ENCODE measurements around the gene ADAMTS12.

Gene ADAMTS12

DNA sequence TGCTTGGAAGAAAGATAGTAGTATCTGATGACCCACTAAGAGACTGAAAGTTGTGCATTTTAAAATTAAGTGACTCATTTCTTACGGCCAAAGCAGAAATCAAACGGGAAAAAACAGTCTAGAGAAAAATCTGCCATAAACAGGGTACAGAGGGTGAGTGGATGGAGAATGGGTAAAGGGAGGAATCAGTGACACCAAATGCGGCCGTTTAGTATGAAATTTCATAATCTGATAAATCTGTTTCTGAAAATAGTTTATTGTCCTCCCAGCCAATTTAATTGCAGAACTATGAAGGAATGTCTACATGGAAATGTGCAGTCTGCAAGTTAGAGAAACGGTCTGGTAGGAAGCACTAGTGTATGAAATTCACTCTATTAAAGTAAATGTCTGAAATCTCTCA lies 39.5 kb downstream of the ADAMTS12 start:
- no CpG with 5 or more reads among the region's 5 CpGs for WGBS, 2 donors (ENCODE audit: extremely low coverage in 2 of 2, insufficient read length in 2 of 2, insufficient replicate concordance in 1 of 2)
- H2BK12ac ChIP-seq (ENCODE audit: low read length) = no peak overlapping the region
- H3K36me3 ChIP-seq (replicated peaks in 1 of 2; ENCODE audit: control insufficient read depth in 2 of 2, insufficient read depth in 2 of 2, low read length in 2 of 2) = no peaks in the 10 kb centered on the region
- no peak for DNase-seq (ENCODE audit: low spot score)
- H3K79me1 ChIP-seq (ENCODE audit: low read depth, low read length) = no peaks in the 10 kb centered on the region
- no peak overlapping the region for H2BK5ac ChIP-seq (ENCODE audit: low read length)
- H2AK5ac ChIP-seq (ENCODE audit: low read depth, low read length) = no peak overlapping the region
- no peak overlapping the region for H3K4me3 ChIP-seq (ENCODE audit: low read length in 2 of 2)
- H4K8ac ChIP-seq (ENCODE audit: low read depth, low read length) = no peak overlapping the region
- H3K4ac ChIP-seq (ENCODE audit: low read length) = no peak overlapping the region
- no peak overlapping the region for H3K4me2 ChIP-seq (ENCODE audit: insufficient read depth, low read length, poor library complexity, severe bottlenecking)
- peaks cover 31 to 32% of the 10 kb centered on the region in 2 donors for H3K4me1 ChIP-seq (ENCODE audit: control insufficient read depth in 2 of 2, insufficient read depth in 1 of 2, low read depth in 1 of 2, low read length in 2 of 2)
- no peak overlapping the region for H3K23ac ChIP-seq (ENCODE audit: low read depth, low read length, poor library complexity)
- no peak overlapping the region for H2AFZ ChIP-seq (ENCODE audit: low read length)
- no peak overlapping the region for H3K9ac ChIP-seq (ENCODE audit: low read depth, low read length, poor library complexity)
- no peaks in the 10 kb centered on the region for H3K9me3 ChIP-seq (replicated peaks in 1 of 2; ENCODE audit: control insufficient read depth in 2 of 2, insufficient read depth in 1 of 2, low read depth in 1 of 2, low read length in 2 of 2)
- H3K27ac ChIP-seq (replicated peaks; ENCODE audit: low read length) = no peak overlapping the region
- no peak overlapping the region for H2BK120ac ChIP-seq (ENCODE audit: low read depth, low read length)
- H3K18ac ChIP-seq (ENCODE audit: low read length) = no peak overlapping the region
- H2BK15ac ChIP-seq (ENCODE audit: low read length) = no peak overlapping the region
- no peak overlapping the region for H3K14ac ChIP-seq (ENCODE audit: low read length)
- no peaks in the 10 kb centered on the region for H3K27me3 ChIP-seq (ENCODE audit: control insufficient read depth in 3 of 3, insufficient read depth in 3 of 3, low read depth in 1 of 3, low read length in 3 of 3)
- no peak overlapping the region for H4K91ac ChIP-seq (ENCODE audit: low read depth, low read length, poor library complexity)

DNA sequence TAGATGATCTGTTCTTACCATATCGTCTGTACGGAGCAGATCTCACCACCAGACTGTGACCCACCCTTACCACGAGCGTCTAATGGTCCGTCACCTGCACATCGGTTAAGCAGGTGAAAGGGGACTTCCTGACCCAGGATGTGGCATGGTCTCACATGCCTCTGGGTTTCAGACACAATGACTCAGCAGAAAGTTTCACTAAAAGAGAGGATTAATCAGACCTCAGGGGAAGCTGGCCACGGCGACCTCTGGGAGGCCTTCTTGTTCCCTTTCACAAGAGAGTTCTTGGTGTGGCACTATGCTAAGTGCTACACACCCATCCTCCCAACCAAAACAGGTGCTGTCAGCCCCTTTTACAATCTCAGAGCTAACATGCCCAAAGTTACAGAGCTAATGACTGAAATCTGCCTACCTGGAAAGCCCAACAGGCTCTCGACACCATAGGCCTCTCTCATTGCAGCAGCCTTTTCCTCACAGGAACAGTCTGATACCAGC lies 41.6 kb downstream of the ADAMTS12 start:
- Histone ChIP-seq H2BK5ac (ENCODE audit: low read length) (no peak overlapping the region), H3K23ac (ENCODE audit: low read depth, low read length, poor library complexity) (no peak overlapping the region), H4K91ac (ENCODE audit: low read depth, low read length, poor library complexity) (no peak overlapping the region), H2BK15ac (ENCODE audit: low read length) (no peak overlapping the region), H3K4ac (ENCODE audit: low read length) (no peak overlapping the region), H3K14ac (ENCODE audit: low read length) (no peak overlapping the region), H4K8ac (ENCODE audit: low read depth, low read length) (no peak overlapping the region), H3K4me1 (ENCODE audit: control insufficient read depth in 2 of 2, insufficient read depth in 1 of 2, low read depth in 1 of 2, low read length in 2 of 2) (peaks cover 25% of the 10 kb centered on the region in 2 donors), H3K27ac (replicated peaks; ENCODE audit: low read length) (peak overlapping the region; percentile 41), H3K27me3 (ENCODE audit: control insufficient read depth in 3 of 3, insufficient read depth in 3 of 3, low read depth in 1 of 3, low read length in 3 of 3) (no peaks in the 10 kb centered on the region), H2AFZ (ENCODE audit: low read length) (no peak overlapping the region), H2AK5ac (ENCODE audit: low read depth, low read length) (no peak overlapping the region), H3K18ac (ENCODE audit: low read length) (peak overlapping the region; percentile 49), H3K79me1 (ENCODE audit: low read depth, low read length) (no peaks in the 10 kb centered on the region), H2BK12ac (ENCODE audit: low read length) (no peak overlapping the region), H2BK120ac (ENCODE audit: low read depth, low read length) (no peak overlapping the region), H3K9me3 (replicated peaks in 1 of 2; ENCODE audit: control insufficient read depth in 2 of 2, insufficient read depth in 1 of 2, low read depth in 1 of 2, low read length in 2 of 2) (peaks cover 0 to 2% of the 10 kb centered on the region in 2 donors), H3K36me3 (replicated peaks in 1 of 2; ENCODE audit: control insufficient read depth in 2 of 2, insufficient read depth in 2 of 2, low read length in 2 of 2) (peaks cover 0 to 16% of the 10 kb centered on the region in 2 donors), H3K4me3 (ENCODE audit: low read length in 2 of 2) (no peak overlapping the region), H3K4me2 (ENCODE audit: insufficient read depth, low read length, poor library complexity, severe bottlenecking) (no peak overlapping the region), H3K9ac (ENCODE audit: low read depth, low read length, poor library complexity) (no peak overlapping the region)
- no CpG with 5 or more reads among the region's 9 CpGs for WGBS, 2 donors (ENCODE audit: extremely low coverage in 2 of 2, insufficient read length in 2 of 2, insufficient replicate concordance in 1 of 2)
- no peak for DNase-seq (ENCODE audit: low spot score)

DNA sequence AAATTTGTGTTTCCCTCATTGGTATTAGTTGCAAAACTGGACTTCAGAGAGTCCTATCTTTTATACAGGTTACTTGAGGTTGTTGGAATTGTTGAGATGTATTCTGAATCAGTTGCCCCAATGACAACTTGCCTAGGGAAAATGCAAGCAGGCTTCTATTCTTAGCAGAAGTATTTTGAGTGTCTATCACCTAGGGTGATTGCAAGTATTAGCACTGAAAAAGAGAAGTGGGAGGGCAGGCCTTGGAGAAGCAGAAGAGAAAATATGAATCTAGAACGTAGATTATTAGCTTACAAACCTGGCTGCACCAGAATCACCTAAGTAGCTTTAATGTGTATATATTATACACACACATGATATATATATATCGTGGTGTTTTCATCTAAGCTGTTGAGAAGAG lies 43.2 kb downstream of the ADAMTS12 start:
- no peak overlapping the region for H3K9ac ChIP-seq (ENCODE audit: low read depth, low read length, poor library complexity)
- no peak overlapping the region for H3K18ac ChIP-seq (ENCODE audit: low read length)
- no CpG with 5 or more reads among the region's 2 CpGs for WGBS, 2 donors (ENCODE audit: extremely low coverage in 2 of 2, insufficient read length in 2 of 2, insufficient replicate concordance in 1 of 2)
- H3K4me2 ChIP-seq (ENCODE audit: insufficient read depth, low read length, poor library complexity, severe bottlenecking) = no peak overlapping the region
- H2BK15ac ChIP-seq (ENCODE audit: low read length) = no peak overlapping the region
- H3K36me3 ChIP-seq (replicated peaks in 1 of 2; ENCODE audit: control insufficient read depth in 2 of 2, insufficient read depth in 2 of 2, low read length in 2 of 2) = peaks cover 0 to 18% of the 10 kb centered on the region in 2 donors
- no peaks in the 10 kb centered on the region for H3K27me3 ChIP-seq (ENCODE audit: control insufficient read depth in 3 of 3, insufficient read depth in 3 of 3, low read depth in 1 of 3, low read length in 3 of 3)
- no peak overlapping the region for H3K4me3 ChIP-seq (ENCODE audit: low read length in 2 of 2)
- no peak overlapping the region for H2BK12ac ChIP-seq (ENCODE audit: low read length)
- DNase-seq (ENCODE audit: low spot score) = no peak
- no peak overlapping the region for H2BK5ac ChIP-seq (ENCODE audit: low read length)
- H3K9me3 ChIP-seq (replicated peaks in 1 of 2; ENCODE audit: control insufficient read depth in 2 of 2, insufficient read depth in 1 of 2, low read depth in 1 of 2, low read length in 2 of 2) = peaks cover 0 to 5% of the 10 kb centered on the region in 2 donors
- H2BK120ac ChIP-seq (ENCODE audit: low read depth, low read length) = no peak overlapping the region
- peaks cover 14 to 18% of the 10 kb centered on the region in 2 donors for H3K4me1 ChIP-seq (ENCODE audit: control insufficient read depth in 2 of 2, insufficient read depth in 1 of 2, low read depth in 1 of 2, low read length in 2 of 2)
- no peak overlapping the region for H2AFZ ChIP-seq (ENCODE audit: low read length)
- H3K14ac ChIP-seq (ENCODE audit: low read length) = no peak overlapping the region
- H4K8ac ChIP-seq (ENCODE audit: low read depth, low read length) = no peak overlapping the region
- no peak overlapping the region for H3K27ac ChIP-seq (replicated peaks; ENCODE audit: low read length)
- H2AK5ac ChIP-seq (ENCODE audit: low read depth, low read length) = no peak overlapping the region
- H3K23ac ChIP-seq (ENCODE audit: low read depth, low read length, poor library complexity) = no peak overlapping the region
- no peak overlapping the region for H4K91ac ChIP-seq (ENCODE audit: low read depth, low read length, poor library complexity)
- H3K4ac ChIP-seq (ENCODE audit: low read length) = no peak overlapping the region
- no peaks in the 10 kb centered on the region for H3K79me1 ChIP-seq (ENCODE audit: low read depth, low read length)

DNA sequence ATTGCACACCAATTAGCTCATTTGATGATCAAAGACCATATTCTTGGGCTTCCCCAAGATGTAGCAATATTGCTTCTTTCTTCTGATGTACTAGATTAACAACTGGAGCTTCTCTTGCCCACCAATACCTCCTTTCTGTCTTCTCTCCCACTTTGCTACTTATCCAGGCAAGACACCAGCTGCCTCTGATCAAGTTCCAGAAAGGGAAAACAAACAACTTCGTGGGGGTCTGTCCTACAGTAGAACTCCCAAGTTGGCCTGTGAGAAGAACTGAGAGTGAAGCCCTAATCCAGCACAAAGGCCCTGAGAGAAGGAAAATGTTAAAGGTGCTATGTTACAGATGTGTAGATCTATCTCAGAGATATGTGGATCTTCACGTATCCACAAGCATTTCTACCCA lies 44.9 kb downstream of the ADAMTS12 start:
- Histone ChIP-seq H3K9ac (ENCODE audit: low read depth, low read length, poor library complexity) (no peak overlapping the region), H2AFZ (ENCODE audit: low read length) (no peak overlapping the region), H3K27me3 (ENCODE audit: control insufficient read depth in 3 of 3, insufficient read depth in 3 of 3, low read depth in 1 of 3, low read length in 3 of 3) (no peaks in the 10 kb centered on the region), H3K4me3 (ENCODE audit: low read length in 2 of 2) (no peak overlapping the region), H2BK5ac (ENCODE audit: low read length) (no peak overlapping the region), H3K4me2 (ENCODE audit: insufficient read depth, low read length, poor library complexity, severe bottlenecking) (no peak overlapping the region), H2BK12ac (ENCODE audit: low read length) (no peak overlapping the region), H3K4me1 (ENCODE audit: control insufficient read depth in 2 of 2, insufficient read depth in 1 of 2, low read depth in 1 of 2, low read length in 2 of 2) (peaks cover 6 to 12% of the 10 kb centered on the region in 2 donors), H2AK5ac (ENCODE audit: low read depth, low read length) (no peak overlapping the region), H3K18ac (ENCODE audit: low read length) (no peak overlapping the region), H3K4ac (ENCODE audit: low read length) (no peak overlapping the region), H3K14ac (ENCODE audit: low read length) (no peak overlapping the region), H4K8ac (ENCODE audit: low read depth, low read length) (no peak overlapping the region), H4K91ac (ENCODE audit: low read depth, low read length, poor library complexity) (no peak overlapping the region), H3K79me1 (ENCODE audit: low read depth, low read length) (no peaks in the 10 kb centered on the region), H3K23ac (ENCODE audit: low read depth, low read length, poor library complexity) (no peak overlapping the region), H3K36me3 (replicated peaks in 1 of 2; ENCODE audit: control insufficient read depth in 2 of 2, insufficient read depth in 2 of 2, low read length in 2 of 2) (peaks cover 0 to 18% of the 10 kb centered on the region in 2 donors), H2BK15ac (ENCODE audit: low read length) (no peak overlapping the region), H2BK120ac (ENCODE audit: low read depth, low read length) (no peak overlapping the region), H3K27ac (replicated peaks; ENCODE audit: low read length) (no peak overlapping the region), H3K9me3 (replicated peaks in 1 of 2; ENCODE audit: control insufficient read depth in 2 of 2, insufficient read depth in 1 of 2, low read depth in 1 of 2, low read length in 2 of 2) (peaks cover 0 to 5% of the 10 kb centered on the region in 2 donors)
- no CpG with 5 or more reads among the region's 2 CpGs for WGBS, 2 donors (ENCODE audit: extremely low coverage in 2 of 2, insufficient read length in 2 of 2, insufficient replicate concordance in 1 of 2)
- no peak for DNase-seq (ENCODE audit: low spot score)
